Neuronal stem cell (in vitro differentiated cells): ENCODE data around the gene THBS3.

Source experiments
- DNase-seq: peaks from one replicate; pipeline ENCODE4 v3.0.0-alpha.2; 2013; ENCODE audit warnings: low spot score
- H2AFZ ChIP-seq: one replicate; pipeline ENCODE4 v1.6.1; 2013; ENCODE audit warnings: mild to moderate bottlenecking, low read length, inconsistent platforms
- H2AK5ac ChIP-seq: 2 replicates; pipeline ENCODE4 v1.6.1; 2013; ENCODE audit warnings: low read depth, mild to moderate bottlenecking, inconsistent platforms, low read length, moderate library complexity, mixed read lengths
- H2BK120ac ChIP-seq: 2 replicates; pipeline ENCODE4 v1.6.1; 2013; ENCODE audit warnings: low read depth, mild to moderate bottlenecking, inconsistent platforms, low read length, moderate library complexity, mixed read lengths
- H2BK12ac ChIP-seq: one replicate; pipeline ENCODE4 v1.6.1; 2013; ENCODE audit warnings: low read length, inconsistent platforms
- H2BK15ac ChIP-seq: 2 replicates; pipeline ENCODE4 v1.6.1; 2013; ENCODE audit warnings: mild to moderate bottlenecking, low read length, inconsistent platforms, mixed read lengths
- H2BK5ac ChIP-seq: one replicate; pipeline ENCODE4 v1.6.1; 2013; ENCODE audit warnings: inconsistent platforms, mild to moderate bottlenecking, low read length, moderate library complexity
- H3K14ac ChIP-seq: one replicate; pipeline ENCODE4 v1.6.1; 2013; ENCODE audit warnings: low read length, inconsistent platforms
- H3K18ac ChIP-seq: 2 replicates; pipeline ENCODE4 v1.6.1; 2013; ENCODE audit warnings: low read length, inconsistent platforms
- H3K23ac ChIP-seq: 2 replicates; pipeline ENCODE4 v1.6.1; 2013; ENCODE audit warnings: low read depth, mild to moderate bottlenecking, mixed read lengths, low read length, inconsistent platforms; ENCODE audit not compliant: poor library complexity
- H3K27ac ChIP-seq: replicated peaks from 3 replicates; pipeline ENCODE4 v1.5.1; 2013; ENCODE audit warnings: low read length, inconsistent platforms
- H3K27me3 ChIP-seq, 3 experiments: 2 replicates each; pipeline ENCODE4 v1.6.1; 2013; ENCODE audit warnings: low read length in 3 of 3, mild to moderate bottlenecking in 2 of 3, inconsistent platforms in 1 of 3, low read depth in 1 of 3, mixed read lengths in 1 of 3, moderate library complexity in 1 of 3; ENCODE audit not compliant: control insufficient read depth in 3 of 3, insufficient read depth in 3 of 3
- H3K36me3 ChIP-seq, 2 donors: replicated peaks in 1 of 2; 2 replicates each; pipeline ENCODE4 v1.6.1; 2013; ENCODE audit warnings: low read length in 2 of 2; ENCODE audit not compliant: control insufficient read depth in 2 of 2, insufficient read depth in 2 of 2
- H3K4ac ChIP-seq: 2 replicates; pipeline ENCODE4 v1.6.1; 2013; ENCODE audit warnings: inconsistent platforms, mild to moderate bottlenecking, low read length, moderate library complexity
- H3K4me1 ChIP-seq, 2 donors: 1 replicate in 1 of 2; 2 replicates in 1 of 2; pipeline ENCODE4 v1.6.1; 2013; ENCODE audit warnings: low read length in 2 of 2, low read depth in 1 of 2; ENCODE audit not compliant: control insufficient read depth in 2 of 2, insufficient read depth in 1 of 2
- H3K4me2 ChIP-seq: one replicate; pipeline ENCODE4 v1.6.1; 2013; ENCODE audit warnings: mild to moderate bottlenecking, low read length, inconsistent platforms; ENCODE audit not compliant: insufficient read depth, poor library complexity, severe bottlenecking
- H3K4me3 ChIP-seq, 2 donors: 2 replicates each; pipeline ENCODE4 v1.5.1; 2013; ENCODE audit warnings: low read length in 2 of 2, mild to moderate bottlenecking in 2 of 2, inconsistent platforms in 1 of 2, moderate library complexity in 1 of 2
- H3K79me1 ChIP-seq: one replicate; pipeline ENCODE4 v1.6.1; 2013; ENCODE audit warnings: low read depth, mild to moderate bottlenecking, inconsistent platforms, low read length, moderate library complexity
- H3K9ac ChIP-seq: one replicate; pipeline ENCODE4 v1.6.1; 2013; ENCODE audit warnings: mild to moderate bottlenecking, low read depth, low read length, inconsistent platforms; ENCODE audit not compliant: poor library complexity
- H3K9me3 ChIP-seq, 2 donors: replicated peaks in 1 of 2; 2 replicates each; pipeline versions ENCODE3 to v1.6.1; 2013; ENCODE audit warnings: low read length in 2 of 2, mild to moderate bottlenecking in 2 of 2, inconsistent platforms in 1 of 2, low read depth in 1 of 2, mixed read lengths in 1 of 2, moderate library complexity in 1 of 2; ENCODE audit not compliant: control insufficient read depth in 2 of 2, insufficient read depth in 1 of 2
- H4K8ac ChIP-seq: one replicate; pipeline ENCODE4 v1.6.1; 2013; ENCODE audit warnings: low read depth, mild to moderate bottlenecking, inconsistent platforms, low read length, moderate library complexity
- H4K91ac ChIP-seq: one replicate; pipeline ENCODE4 v1.6.1; 2013; ENCODE audit warnings: low read length, low read depth, mild to moderate bottlenecking, inconsistent platforms; ENCODE audit not compliant: poor library complexity
- WGBS, 2 donors: extraction: QIAGEN DNeasy Blood & Tissue Kit; methylation state at CpG; one replicate each; pipeline ENCODE4 v1.1.7; 2013; ENCODE audit warnings: missing lambda C conversion rate in 2 of 2, mixed read lengths in 1 of 2; ENCODE audit not compliant: insufficient read length in 2 of 2, insufficient replicate concordance in 1 of 2; ENCODE audit errors: extremely low coverage in 2 of 2; 5-methylcytosine and 5-hydroxymethylcytosine counted together

THBS3 gene

GRCh38 chr1:155196893-155197638 is 10.6 kb downstream of the THBS3 start:
- Histone ChIP-seq H3K18ac (peak overlapping the region; percentile 53), H3K4ac (peak overlapping the region; percentile 40), H2AK5ac (peak overlapping the region; percentile 96), H2BK12ac (peak overlapping the region; percentile 86), H2BK15ac (peak overlapping the region; percentile 61), H3K4me3 (peak overlapping the region; percentile 66 to 79), H3K4me1 (peaks cover 32 to 35% of the 10 kb centered on the region in 2 donors), H3K9ac (peak overlapping the region; percentile 94), H3K79me1 (peaks cover 14% of the 10 kb centered on the region), H3K9me3 (peaks cover 0 to 2% of the 10 kb centered on the region in 2 donors), H4K91ac (no peak overlapping the region), H2AFZ (no peak overlapping the region), H3K36me3 (peaks cover 50 to 64% of the 10 kb centered on the region in 2 donors), H3K27ac (peak overlapping the region; percentile 84), H2BK120ac (no peak overlapping the region), H3K27me3 (no peaks in the 10 kb centered on the region), H3K4me2 (peak overlapping the region; percentile 76), H3K23ac (peak overlapping the region; percentile 45), H3K14ac (peak overlapping the region; percentile 59), H4K8ac (no peak overlapping the region), H2BK5ac (peak overlapping the region; percentile 25)
- no peak for DNase-seq
- no CpG with 5 or more reads among the region's 20 CpGs for WGBS, 2 donors

GRCh38 chr1:155196103-155196892 is 11.4 kb downstream of the THBS3 start:
- Histone ChIP-seq H3K27ac (peak overlapping the region; percentile 86), H2BK12ac (no peak overlapping the region), H2BK15ac (no peak overlapping the region), H2AFZ (no peak overlapping the region), H3K14ac (no peak overlapping the region), H3K4ac (peak overlapping the region; percentile 40), H2BK120ac (no peak overlapping the region), H2BK5ac (peak overlapping the region; percentile 77), H3K23ac (no peak overlapping the region), H3K9me3 (peaks cover 0 to 2% of the 10 kb centered on the region in 2 donors), H3K27me3 (no peaks in the 10 kb centered on the region), H3K36me3 (peaks cover 42 to 57% of the 10 kb centered on the region in 2 donors), H3K79me1 (peaks cover 14% of the 10 kb centered on the region), H3K18ac (peak overlapping the region; percentile 80), H4K91ac (no peak overlapping the region), H3K9ac (peak overlapping the region; percentile 94), H3K4me3 (peak overlapping the region; percentile 66 to 98), H4K8ac (no peak overlapping the region), H3K4me1 (peaks cover 34 to 35% of the 10 kb centered on the region in 2 donors), H2AK5ac (peak overlapping the region; percentile 96), H3K4me2 (peak overlapping the region; percentile 76)
- no CpG with 5 or more reads among the region's 6 CpGs for WGBS, 2 donors
- DNase-seq: peak; percentile 92

- H2BK12ac ChIP-seq: no peak overlapping the region
- H3K4ac ChIP-seq: no peak overlapping the region
- no peak overlapping the region for H2BK15ac ChIP-seq
- DNase-seq: no peak
- no peak overlapping the region for H3K14ac ChIP-seq
- no peak overlapping the region for H2BK120ac ChIP-seq
- no peak overlapping the region for H3K23ac ChIP-seq
- H3K9ac ChIP-seq: peak overlapping the region; percentile 87
- H3K18ac ChIP-seq: peak overlapping the region; percentile 94
- WGBS, 2 donors: no CpG with 5 or more reads among the region's 27 CpGs
- H3K4me3 ChIP-seq: peak overlapping the region; percentile 66 to 98
- H4K91ac ChIP-seq: peak overlapping the region; percentile 32
- H3K27me3 ChIP-seq: no peaks in the 10 kb centered on the region
- peaks cover 33 to 34% of the 10 kb centered on the region in 2 donors for H3K4me1 ChIP-seq
- H3K79me1 ChIP-seq: peaks cover 14% of the 10 kb centered on the region
- no peak overlapping the region for H4K8ac ChIP-seq
- peak overlapping the region; percentile 76 for H3K4me2 ChIP-seq
- peak overlapping the region; percentile 86 for H3K27ac ChIP-seq
- H2BK5ac ChIP-seq: peak overlapping the region; percentile 77
- no peak overlapping the region for H2AFZ ChIP-seq
- peaks cover 0 to 2% of the 10 kb centered on the region in 2 donors for H3K9me3 ChIP-seq
- H2AK5ac ChIP-seq: peak overlapping the region; percentile 57
- peaks cover 34 to 48% of the 10 kb centered on the region in 2 donors for H3K36me3 ChIP-seq
Observed at GRCh38 chr1:155195201-155196102, 12.2 kb downstream of the THBS3 start.
